Activated naive CD4-positive, alpha-beta T cell treated with anti-CD3 and anti-CD28 coated beads, Interleukin-2, amount 50 U/mL, for 24 hours (primary cell): ENCODE measurements around the gene SLC18A3.

Experiments
- H3K27ac Mint-ChIP-seq: one replicate; pipeline ENCODE4 v1.8.0; 2021; ENCODE audit warnings: mild to moderate bottlenecking, mixed read lengths
- H3K27me3 Mint-ChIP-seq: one replicate; pipeline ENCODE4 v1.8.0; 2021; ENCODE audit warnings: mixed read lengths
- H3K36me3 Mint-ChIP-seq: one replicate; pipeline ENCODE4 v1.8.0; 2021; ENCODE audit warnings: mixed read lengths
- H3K4me1 Mint-ChIP-seq: one replicate; pipeline ENCODE4 v1.8.0; 2021; ENCODE audit warnings: mixed read lengths
- H3K4me3 Mint-ChIP-seq: one replicate; pipeline ENCODE4 v1.8.0; 2021; ENCODE audit warnings: mild to moderate bottlenecking, mixed read lengths
- H3K9me3 Mint-ChIP-seq: one replicate; pipeline ENCODE4 v1.8.0; 2021; ENCODE audit warnings: mixed read lengths

The SLC18A3 gene

DNA sequence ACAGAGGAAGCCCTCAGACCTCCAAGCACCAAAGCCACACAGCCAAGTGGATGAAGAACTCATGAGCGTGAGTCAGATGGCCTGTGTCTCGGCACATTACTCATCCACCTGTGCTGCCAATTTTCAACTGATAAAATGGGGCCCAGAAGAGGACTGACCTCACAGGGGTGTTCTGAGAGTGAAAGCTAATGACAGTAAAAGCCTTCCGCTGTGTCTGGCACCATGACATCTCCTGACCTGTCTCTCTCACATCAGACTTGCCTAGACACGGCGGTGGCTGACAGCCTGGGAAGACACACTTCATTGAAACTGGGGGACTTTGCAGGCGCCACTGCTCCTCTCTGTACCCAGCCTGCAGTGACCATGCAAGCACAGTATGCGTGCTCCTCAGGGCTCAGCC is 8.3 kb upstream of the SLC18A3 start:
- no peak overlapping the region for H3K4me3 Mint-ChIP-seq
- H3K4me1 Mint-ChIP-seq: peaks cover 3% of the 10 kb centered on the region
- H3K27me3 Mint-ChIP-seq: peaks cover 33% of the 10 kb centered on the region
- no peak overlapping the region for H3K27ac Mint-ChIP-seq
- H3K9me3 Mint-ChIP-seq: peaks cover 7% of the 10 kb centered on the region
- no peaks in the 10 kb centered on the region for H3K36me3 Mint-ChIP-seq

DNA sequence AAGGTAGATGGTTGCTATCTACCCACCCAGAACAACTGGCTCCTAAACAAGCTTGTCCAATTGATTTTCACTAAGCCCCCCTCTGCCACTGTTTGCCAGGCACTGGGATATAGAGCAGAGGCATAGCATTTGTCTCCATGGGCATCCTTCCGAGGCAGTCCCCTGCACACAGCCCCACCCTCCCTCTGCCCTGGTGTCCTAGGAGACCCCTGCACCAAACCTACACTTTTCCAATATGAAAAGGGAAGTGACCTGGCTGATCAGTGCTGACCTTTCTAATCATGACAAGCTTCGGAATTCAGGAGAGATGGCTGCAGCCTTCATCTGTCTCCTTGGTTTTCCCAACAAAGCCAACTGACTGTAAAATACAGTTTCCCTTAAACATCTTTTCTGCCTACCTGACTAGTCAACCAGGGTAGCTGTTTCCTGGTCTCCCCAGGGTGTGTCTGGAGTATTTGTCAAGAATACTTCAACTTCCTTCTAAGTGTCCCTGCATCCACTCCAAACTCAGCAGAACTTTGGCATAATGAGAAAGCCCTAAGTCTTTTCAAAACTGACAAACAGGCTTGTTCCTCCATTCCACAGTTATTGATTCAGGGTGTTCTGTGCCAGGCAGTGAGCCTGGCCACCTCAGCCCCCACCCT is 7.6 kb upstream of the SLC18A3 start:
- Mint-ChIP-seq H3K36me3 (no peaks in the 10 kb centered on the region), H3K9me3 (peaks cover 7% of the 10 kb centered on the region), H3K27me3 (peaks cover 34% of the 10 kb centered on the region), H3K27ac (no peak overlapping the region), H3K4me1 (peaks cover 7% of the 10 kb centered on the region), H3K4me3 (no peak overlapping the region)

DNA sequence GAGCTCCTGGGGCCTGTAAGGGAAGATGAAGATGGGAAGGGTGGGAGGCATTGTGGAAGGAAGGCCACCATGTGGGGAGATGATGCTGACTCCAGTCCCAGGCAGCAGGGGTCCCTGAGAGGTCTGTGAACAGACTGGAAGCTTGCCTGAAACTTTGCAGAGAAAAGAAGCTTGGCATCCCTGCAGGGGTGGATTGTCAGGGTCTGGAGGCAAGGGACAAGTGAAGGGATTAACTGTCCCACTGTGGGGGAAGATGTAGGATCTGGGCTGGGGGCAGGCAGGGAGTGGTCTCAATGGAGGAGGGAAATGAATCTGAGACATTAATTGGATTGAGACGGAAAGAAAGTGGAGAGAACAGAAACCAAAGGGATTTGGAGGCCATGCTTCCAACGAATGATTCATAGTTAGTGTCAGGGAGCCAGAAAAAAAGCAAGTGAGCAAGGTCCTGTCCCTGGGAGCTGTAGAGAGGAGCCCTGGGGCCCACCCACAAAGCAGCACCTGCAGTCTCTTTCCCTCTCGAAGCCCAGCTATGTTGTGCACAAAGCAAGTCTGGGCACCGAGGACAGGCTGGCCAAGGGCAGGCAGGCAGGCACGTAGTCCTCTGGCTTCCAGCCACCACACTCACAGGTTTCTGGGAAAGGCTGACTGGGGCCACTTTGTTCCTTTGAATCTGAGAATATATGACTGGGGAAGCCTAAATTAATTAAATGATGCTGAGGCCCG is 4.7 kb upstream of the SLC18A3 start:
- H3K4me3 Mint-ChIP-seq: no peak overlapping the region
- peaks cover 7% of the 10 kb centered on the region for H3K4me1 Mint-ChIP-seq
- H3K36me3 Mint-ChIP-seq: no peaks in the 10 kb centered on the region
- H3K27ac Mint-ChIP-seq: peak overlapping the region; percentile 25
- peaks cover 7% of the 10 kb centered on the region for H3K9me3 Mint-ChIP-seq
- H3K27me3 Mint-ChIP-seq: peaks cover 43% of the 10 kb centered on the region

GRCh38 chr10:49605939-49606509 is 4.1 kb upstream of the SLC18A3 start:
- Mint-ChIP-seq H3K9me3 (peaks cover 7% of the 10 kb centered on the region), H3K4me1 (peaks cover 7% of the 10 kb centered on the region)

GRCh38 chr10:49606981-49607535 is 3.1 kb upstream of the SLC18A3 start:
- peaks cover 43% of the 10 kb centered on the region for H3K27me3 Mint-ChIP-seq
- H3K36me3 Mint-ChIP-seq: no peaks in the 10 kb centered on the region
- H3K4me1 Mint-ChIP-seq: peaks cover 7% of the 10 kb centered on the region
- no peak overlapping the region for H3K4me3 Mint-ChIP-seq
- H3K9me3 Mint-ChIP-seq: peaks cover 10% of the 10 kb centered on the region
- H3K27ac Mint-ChIP-seq: no peak overlapping the region

More at GRCh38 chr10:49605939-49606509, 4.1 kb upstream of the SLC18A3 start:
- no peak overlapping the region for H3K27ac Mint-ChIP-seq
- H3K27me3 Mint-ChIP-seq: peaks cover 37% of the 10 kb centered on the region
- H3K4me3 Mint-ChIP-seq: no peak overlapping the region
- H3K36me3 Mint-ChIP-seq: no peaks in the 10 kb centered on the region

GRCh38 chr10:49608166-49609005 is 1.7 kb upstream of the SLC18A3 start:
- peaks cover 14% of the 10 kb centered on the region for H3K9me3 Mint-ChIP-seq

GRCh38 chr10:49609006-49609282 is 1.2 kb upstream of the SLC18A3 start:
- no peak overlapping the region for H3K4me3 Mint-ChIP-seq
- H3K9me3 Mint-ChIP-seq: peaks cover 14% of the 10 kb centered on the region
- no peak overlapping the region for H3K27ac Mint-ChIP-seq
- H3K4me1 Mint-ChIP-seq: peaks cover 11% of the 10 kb centered on the region
- peaks cover 48% of the 10 kb centered on the region for H3K27me3 Mint-ChIP-seq
- H3K36me3 Mint-ChIP-seq: no peaks in the 10 kb centered on the region

More at GRCh38 chr10:49608166-49609005, 1.7 kb upstream of the SLC18A3 start:
- no peak overlapping the region for H3K4me3 Mint-ChIP-seq
- peaks cover 11% of the 10 kb centered on the region for H3K4me1 Mint-ChIP-seq
- H3K36me3 Mint-ChIP-seq: no peaks in the 10 kb centered on the region
- H3K27ac Mint-ChIP-seq: no peak overlapping the region
- H3K27me3 Mint-ChIP-seq: peaks cover 47% of the 10 kb centered on the region

DNA sequence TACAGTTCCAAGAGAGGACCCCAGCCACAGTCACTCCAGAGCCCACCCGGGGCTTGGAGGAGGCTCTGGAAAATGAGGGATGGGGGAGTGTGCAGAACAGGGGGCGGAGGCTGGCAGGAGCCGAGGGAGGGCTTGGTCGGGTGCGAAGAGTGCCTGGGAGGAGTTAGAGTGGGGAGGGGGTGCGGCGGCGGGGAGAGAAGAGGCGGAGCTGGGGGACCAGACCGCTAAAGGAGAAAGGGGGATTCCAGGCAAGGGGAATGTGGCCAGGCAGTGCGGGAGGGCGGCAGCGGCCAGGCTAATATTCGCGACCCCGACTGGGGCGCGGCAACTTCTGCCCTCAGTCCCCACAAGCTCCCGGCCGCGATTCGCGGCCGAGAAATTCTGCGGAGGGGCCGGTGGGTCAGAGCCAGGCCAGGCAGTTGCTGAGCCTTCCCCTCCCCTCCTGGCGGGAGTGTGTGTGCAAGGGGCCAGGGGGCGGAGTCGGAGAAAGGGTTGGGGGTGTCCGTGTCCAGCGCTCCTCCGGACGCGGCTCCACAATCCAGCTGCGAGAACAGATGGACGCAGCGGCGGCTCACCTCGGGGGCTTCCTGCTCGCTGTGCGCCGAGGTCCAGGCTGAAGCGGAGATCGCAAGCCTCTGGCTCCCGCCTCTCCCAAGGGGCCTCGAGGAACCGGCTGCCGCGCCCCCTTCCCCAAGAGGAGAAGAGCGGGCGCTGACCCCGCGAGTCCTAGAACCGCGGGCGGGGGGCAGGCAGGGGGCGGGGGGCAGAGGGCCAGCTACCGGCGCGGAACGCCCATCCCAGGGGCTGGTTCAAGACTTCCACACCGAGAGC is 612 bp upstream of the SLC18A3 start:
- no peak overlapping the region for H3K27ac Mint-ChIP-seq
- peaks cover 14% of the 10 kb centered on the region for H3K9me3 Mint-ChIP-seq
- no peaks in the 10 kb centered on the region for H3K36me3 Mint-ChIP-seq
- H3K4me1 Mint-ChIP-seq: peaks cover 11% of the 10 kb centered on the region
- H3K4me3 Mint-ChIP-seq: no peak overlapping the region
- H3K27me3 Mint-ChIP-seq: peaks cover 44% of the 10 kb centered on the region

DNA sequence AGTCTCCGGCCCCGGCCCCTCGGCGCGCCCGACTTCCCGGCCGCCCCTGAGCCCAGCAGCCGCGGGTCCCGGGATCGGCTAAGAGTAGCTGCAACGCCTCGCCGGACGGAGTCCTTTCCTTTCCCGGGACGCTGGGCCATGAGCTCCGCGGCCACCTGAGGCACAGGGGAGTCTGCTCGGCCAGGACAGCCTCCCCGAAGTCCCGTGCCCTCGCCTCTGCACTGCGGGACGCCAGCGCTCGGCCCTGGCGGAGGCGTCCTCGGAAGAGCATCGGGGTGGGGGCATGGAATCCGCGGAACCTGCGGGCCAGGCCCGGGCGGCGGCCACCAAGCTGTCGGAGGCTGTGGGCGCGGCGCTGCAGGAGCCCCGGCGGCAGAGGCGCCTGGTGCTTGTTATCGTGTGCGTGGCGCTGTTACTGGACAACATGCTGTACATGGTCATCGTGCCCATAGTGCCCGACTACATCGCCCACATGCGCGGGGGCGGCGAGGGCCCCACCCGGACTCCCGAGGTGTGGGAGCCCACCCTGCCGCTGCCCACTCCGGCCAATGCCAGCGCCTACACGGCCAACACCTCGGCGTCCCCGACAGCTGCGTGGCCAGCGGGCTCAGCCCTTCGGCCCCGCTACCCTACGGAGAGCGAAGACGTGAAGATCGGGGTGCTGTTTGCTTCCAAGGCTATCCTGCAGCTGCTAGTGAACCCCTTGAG is 502 bp downstream of the SLC18A3 start:
- no peaks in the 10 kb centered on the region for H3K36me3 Mint-ChIP-seq
- peaks cover 40% of the 10 kb centered on the region for H3K27me3 Mint-ChIP-seq
- no peak overlapping the region for H3K27ac Mint-ChIP-seq
- peaks cover 7% of the 10 kb centered on the region for H3K9me3 Mint-ChIP-seq
- H3K4me1 Mint-ChIP-seq: peaks cover 11% of the 10 kb centered on the region
- no peak overlapping the region for H3K4me3 Mint-ChIP-seq

- peaks cover 11% of the 10 kb centered on the region for H3K4me1 Mint-ChIP-seq
- peaks cover 44% of the 10 kb centered on the region for H3K27me3 Mint-ChIP-seq
- H3K36me3 Mint-ChIP-seq: no peaks in the 10 kb centered on the region
- H3K27ac Mint-ChIP-seq: no peak overlapping the region
- peaks cover 7% of the 10 kb centered on the region for H3K9me3 Mint-ChIP-seq
- no peak overlapping the region for H3K4me3 Mint-ChIP-seq
These were observed 1.2 kb downstream of the SLC18A3 start for GRCh38 chr10:49611166-49611815.

DNA sequence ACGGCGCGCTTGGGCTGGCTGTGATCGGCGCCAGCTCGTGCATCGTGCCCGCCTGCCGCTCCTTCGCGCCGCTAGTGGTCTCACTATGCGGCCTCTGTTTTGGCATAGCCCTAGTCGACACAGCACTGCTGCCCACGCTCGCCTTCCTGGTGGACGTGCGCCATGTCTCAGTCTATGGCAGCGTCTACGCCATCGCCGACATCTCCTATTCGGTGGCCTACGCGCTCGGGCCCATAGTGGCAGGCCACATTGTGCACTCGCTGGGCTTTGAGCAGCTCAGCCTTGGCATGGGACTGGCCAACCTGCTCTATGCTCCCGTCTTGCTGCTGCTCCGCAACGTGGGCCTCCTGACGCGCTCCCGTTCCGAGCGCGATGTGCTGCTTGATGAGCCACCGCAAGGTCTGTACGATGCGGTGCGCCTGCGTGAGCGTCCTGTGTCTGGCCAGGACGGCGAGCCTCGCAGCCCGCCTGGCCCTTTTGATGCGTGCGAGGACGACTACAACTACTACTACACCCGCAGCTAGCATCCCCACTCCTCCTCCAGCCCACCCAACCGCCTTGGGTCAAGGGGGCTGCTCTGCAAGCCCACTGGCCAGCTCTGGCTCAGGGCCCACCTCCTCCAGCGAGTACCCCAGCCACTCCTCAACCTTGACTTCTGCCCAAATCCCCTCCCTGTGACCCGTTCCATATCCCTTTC is 1.9 kb downstream of the SLC18A3 start:
- Mint-ChIP-seq H3K4me3 (no peak overlapping the region), H3K4me1 (peaks cover 7% of the 10 kb centered on the region), H3K27ac (no peak overlapping the region)

DNA sequence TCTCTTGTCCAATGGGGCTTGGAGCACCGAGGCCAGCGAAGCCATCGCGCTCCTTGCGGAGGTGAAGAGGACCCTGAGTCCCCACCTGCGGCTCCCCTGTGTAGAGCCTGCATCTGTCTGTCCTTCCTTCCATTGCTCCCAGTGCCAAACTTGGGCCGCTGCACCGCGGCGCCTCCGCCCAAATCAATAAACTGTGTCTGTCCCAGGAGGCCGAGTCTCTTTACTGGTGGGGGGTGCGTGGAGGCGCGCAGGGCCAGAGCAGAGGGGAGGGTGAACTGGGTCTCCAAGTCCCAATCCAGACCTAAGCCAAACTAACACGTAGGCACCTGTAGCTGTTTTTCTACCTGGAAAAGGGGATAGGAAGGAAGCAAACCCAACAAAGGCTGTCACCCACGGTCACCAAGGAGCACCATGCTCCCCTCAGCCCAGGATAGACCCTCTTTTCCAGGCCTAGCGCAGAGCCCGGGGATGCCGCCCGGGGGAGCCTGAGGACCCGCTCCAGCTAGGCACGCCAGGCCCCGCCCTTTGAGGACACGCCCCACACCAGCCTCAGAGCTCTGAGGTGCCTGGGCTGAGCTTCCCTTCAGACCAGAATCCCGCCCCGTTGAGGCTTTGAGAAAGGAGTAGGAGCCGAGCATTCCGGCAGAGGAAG is 2.5 kb downstream of the SLC18A3 start:
- H3K4me3 Mint-ChIP-seq: no peak overlapping the region
- H3K36me3 Mint-ChIP-seq: no peaks in the 10 kb centered on the region
- peaks cover 50% of the 10 kb centered on the region for H3K27me3 Mint-ChIP-seq
- H3K4me1 Mint-ChIP-seq: peaks cover 4% of the 10 kb centered on the region
- peaks cover 7% of the 10 kb centered on the region for H3K9me3 Mint-ChIP-seq
- H3K27ac Mint-ChIP-seq: no peak overlapping the region

More for the DNA sequence above, 1.9 kb downstream of the SLC18A3 start:
- Mint-ChIP-seq H3K27me3 (peaks cover 48% of the 10 kb centered on the region), H3K36me3 (no peaks in the 10 kb centered on the region), H3K9me3 (peaks cover 7% of the 10 kb centered on the region)
